Measurements from ENCODE around the gene RPL13.

The RPL13 gene

DNA sequence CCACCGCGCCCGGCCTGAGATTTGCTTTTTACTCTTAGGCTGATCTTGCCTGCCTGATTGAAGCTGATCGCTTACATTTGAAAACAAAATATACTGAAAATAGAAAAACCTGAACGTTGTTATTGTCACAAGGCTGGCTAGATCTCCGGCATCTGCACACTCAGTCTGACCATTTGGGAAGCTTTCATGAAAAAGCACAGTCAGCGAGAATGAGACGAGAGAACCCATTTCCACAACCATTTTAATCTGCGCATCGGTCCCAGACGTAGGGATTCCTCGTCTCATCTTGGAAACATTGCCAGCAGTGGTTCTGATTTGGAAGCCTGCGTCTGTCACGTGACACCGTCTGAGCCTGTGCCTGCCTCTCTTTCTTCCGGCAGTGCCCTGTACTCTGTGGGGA lies 31.4 kb upstream of the RPL13 start:
- H3K4me3 ChIP-seq (ENCODE audit: insufficient read depth in 1 of 2, low read depth in 1 of 2, low read length in 2 of 2): no peak overlapping the region
- peaks cover 4% of the 10 kb centered on the region for H3K4me1 ChIP-seq (ENCODE audit: control insufficient read depth, insufficient read depth, low read depth, low read length)
- no peak overlapping the region for H2BK5ac ChIP-seq (ENCODE audit: low read depth, low read length, poor library complexity, severe bottlenecking)
- no peak overlapping the region for H2BK15ac ChIP-seq (ENCODE audit: low read depth, poor library complexity, severe bottlenecking)
- H3K9me3 ChIP-seq (ENCODE audit: control insufficient read depth, low read length): no peaks in the 10 kb centered on the region
- no peak overlapping the region for H3K18ac ChIP-seq (ENCODE audit: low read depth in 1 of 2, low read length in 2 of 2)
- no peak overlapping the region for H2AFZ ChIP-seq (ENCODE audit: low read depth, low read length)
- H2BK12ac ChIP-seq (ENCODE audit: low read length in 2 of 2): no peak overlapping the region
- peaks cover 82 to 94% of the 10 kb centered on the region in 2 experiments for H3K36me3 ChIP-seq (ENCODE audit: control insufficient read depth in 1 of 2, insufficient read depth in 2 of 2, low read depth in 1 of 2, low read length in 2 of 2)
- H3K27ac ChIP-seq (ENCODE audit: low read length, poor library complexity, severe bottlenecking): no peak overlapping the region
- H4K91ac ChIP-seq (ENCODE audit: low read length): no peak overlapping the region
- H2BK120ac ChIP-seq (ENCODE audit: low read depth, low read length): no peak overlapping the region
- DNase-seq: no peak
- H3K4ac ChIP-seq (ENCODE audit: low read depth in 1 of 2, low read length in 2 of 2): no peak overlapping the region
- no peak overlapping the region for H3K14ac ChIP-seq (ENCODE audit: low read length in 2 of 2)
- peaks cover 21% of the 10 kb centered on the region for H3K79me1 ChIP-seq (replicated peaks; ENCODE audit: low read length, poor library complexity, severe bottlenecking)
- WGBS: 91% methylated on average over 16 of the region's 16 CpGs
- H3K4me2 ChIP-seq (ENCODE audit: low read length, poor library complexity, severe bottlenecking): no peak overlapping the region
- no peak overlapping the region for H3K9ac ChIP-seq (ENCODE audit: low read length)
- H3K23ac ChIP-seq (ENCODE audit: low read length in 2 of 2): no peak overlapping the region
- H2AK5ac ChIP-seq (ENCODE audit: low read length, severe bottlenecking): no peak overlapping the region
- H3K27me3 ChIP-seq (ENCODE audit: control insufficient read depth in 1 of 2, insufficient read depth in 1 of 2, low read length in 2 of 2): no peaks in the 10 kb centered on the region
- no peak overlapping the region for H4K8ac ChIP-seq (ENCODE audit: low read length)

DNA sequence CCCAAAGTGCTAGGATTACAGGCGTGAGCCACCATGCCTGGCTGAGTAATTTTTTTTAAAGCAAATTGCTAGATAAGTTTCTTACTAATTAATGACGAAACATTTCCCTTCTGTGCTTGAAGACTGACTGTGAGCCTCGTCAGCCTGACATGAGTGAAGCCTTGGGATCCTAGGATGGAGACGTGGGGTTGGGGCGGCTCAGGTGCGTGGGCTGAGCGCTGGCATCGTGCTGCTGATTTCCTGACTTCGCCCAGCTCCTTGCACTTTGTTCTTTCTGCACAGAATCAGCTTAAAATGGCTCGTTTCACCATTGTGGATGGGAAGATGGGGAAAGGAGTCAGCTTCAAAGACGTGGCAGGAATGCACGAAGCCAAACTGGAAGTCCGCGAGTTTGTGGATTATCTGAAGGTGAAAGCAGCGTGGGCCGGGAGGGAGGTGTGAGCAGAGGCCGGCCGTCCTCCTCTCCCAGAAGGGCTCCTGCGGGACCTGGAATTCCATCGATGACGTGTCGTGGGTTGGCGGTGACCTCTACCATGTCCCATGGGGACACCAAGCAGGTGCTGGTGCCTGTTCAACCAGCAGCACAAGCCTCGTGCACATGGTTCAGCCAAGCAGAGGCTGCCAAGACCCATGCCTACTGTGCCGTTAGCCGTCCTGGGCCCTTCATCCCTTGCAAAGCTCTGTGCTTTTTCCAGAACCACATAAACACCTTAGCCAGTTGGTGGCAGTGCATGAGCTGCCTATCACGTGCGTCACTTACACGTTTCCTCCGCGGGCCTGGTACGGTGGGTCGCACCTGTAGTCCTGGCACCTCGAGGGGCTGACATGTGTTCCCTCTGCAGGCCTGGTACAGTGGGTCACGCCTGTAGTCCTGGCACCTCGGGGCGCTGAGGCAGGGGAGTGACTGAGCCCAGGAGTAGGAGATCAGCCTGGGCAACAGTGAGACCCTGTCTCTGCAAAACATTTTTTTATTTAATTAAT lies 29.8 kb upstream of the RPL13 start:
- no peak overlapping the region for H3K4me2 ChIP-seq (ENCODE audit: low read length, poor library complexity, severe bottlenecking)
- no peak overlapping the region for H4K91ac ChIP-seq (ENCODE audit: low read length)
- WGBS: 96% methylated on average over 37 of the region's 37 CpGs

GRCh38 chr16:89531821-89532526 lies 28.5 kb upstream of the RPL13 start:
- Histone ChIP-seq H3K4me2 (ENCODE audit: low read length, poor library complexity, severe bottlenecking) (no peak overlapping the region), H4K8ac (ENCODE audit: low read length) (no peak overlapping the region), H2AK5ac (ENCODE audit: low read length, severe bottlenecking) (no peak overlapping the region), H3K27me3 (ENCODE audit: control insufficient read depth in 1 of 2, insufficient read depth in 1 of 2, low read length in 2 of 2) (no peaks in the 10 kb centered on the region), H3K4me3 (ENCODE audit: insufficient read depth in 1 of 2, low read depth in 1 of 2, low read length in 2 of 2) (no peak overlapping the region), H3K14ac (ENCODE audit: low read length in 2 of 2) (no peak overlapping the region), H4K91ac (ENCODE audit: low read length) (no peak overlapping the region), H3K23ac (ENCODE audit: low read length in 2 of 2) (no peak overlapping the region), H2BK12ac (ENCODE audit: low read length in 2 of 2) (no peak overlapping the region), H3K18ac (ENCODE audit: low read depth in 1 of 2, low read length in 2 of 2) (no peak overlapping the region), H3K4me1 (ENCODE audit: control insufficient read depth, insufficient read depth, low read depth, low read length) (peaks cover 7% of the 10 kb centered on the region), H3K9me3 (ENCODE audit: control insufficient read depth, low read length) (no peaks in the 10 kb centered on the region), H2AFZ (ENCODE audit: low read depth, low read length) (no peak overlapping the region), H2BK15ac (ENCODE audit: low read depth, poor library complexity, severe bottlenecking) (no peak overlapping the region), H3K79me1 (replicated peaks; ENCODE audit: low read length, poor library complexity, severe bottlenecking) (peaks cover 29% of the 10 kb centered on the region), H3K4ac (ENCODE audit: low read depth in 1 of 2, low read length in 2 of 2) (no peak overlapping the region), H2BK5ac (ENCODE audit: low read depth, low read length, poor library complexity, severe bottlenecking) (no peak overlapping the region), H3K9ac (ENCODE audit: low read length) (no peak overlapping the region), H2BK120ac (ENCODE audit: low read depth, low read length) (no peak overlapping the region), H3K27ac (ENCODE audit: low read length, poor library complexity, severe bottlenecking) (no peak overlapping the region), H3K36me3 (ENCODE audit: control insufficient read depth in 1 of 2, insufficient read depth in 2 of 2, low read depth in 1 of 2, low read length in 2 of 2) (peaks cover 86 to 91% of the 10 kb centered on the region in 2 experiments)
- no peak for DNase-seq
- WGBS: 96% methylated on average over 24 of the region's 31 CpGs

More for the DNA sequence above, 29.8 kb upstream of the RPL13 start:
- Histone ChIP-seq H3K27me3 (ENCODE audit: control insufficient read depth in 1 of 2, insufficient read depth in 1 of 2, low read length in 2 of 2) (no peaks in the 10 kb centered on the region), H3K18ac (ENCODE audit: low read depth in 1 of 2, low read length in 2 of 2) (no peak overlapping the region), H2BK5ac (ENCODE audit: low read depth, low read length, poor library complexity, severe bottlenecking) (no peak overlapping the region), H3K4me3 (ENCODE audit: insufficient read depth in 1 of 2, low read depth in 1 of 2, low read length in 2 of 2) (no peak overlapping the region), H3K23ac (ENCODE audit: low read length in 2 of 2) (no peak overlapping the region), H3K14ac (ENCODE audit: low read length in 2 of 2) (no peak overlapping the region), H3K4me1 (ENCODE audit: control insufficient read depth, insufficient read depth, low read depth, low read length) (no peaks in the 10 kb centered on the region), H3K79me1 (replicated peaks; ENCODE audit: low read length, poor library complexity, severe bottlenecking) (peaks cover 29% of the 10 kb centered on the region), H2AFZ (ENCODE audit: low read depth, low read length) (no peak overlapping the region), H4K8ac (ENCODE audit: low read length) (no peak overlapping the region), H2BK12ac (ENCODE audit: low read length in 2 of 2) (no peak overlapping the region), H3K9me3 (ENCODE audit: control insufficient read depth, low read length) (no peaks in the 10 kb centered on the region), H2BK120ac (ENCODE audit: low read depth, low read length) (no peak overlapping the region), H2AK5ac (ENCODE audit: low read length, severe bottlenecking) (no peak overlapping the region), H3K36me3 (ENCODE audit: control insufficient read depth in 1 of 2, insufficient read depth in 2 of 2, low read depth in 1 of 2, low read length in 2 of 2) (peaks cover 89 to 94% of the 10 kb centered on the region in 2 experiments), H3K27ac (ENCODE audit: low read length, poor library complexity, severe bottlenecking) (no peak overlapping the region), H3K4ac (ENCODE audit: low read depth in 1 of 2, low read length in 2 of 2) (no peak overlapping the region), H2BK15ac (ENCODE audit: low read depth, poor library complexity, severe bottlenecking) (no peak overlapping the region), H3K9ac (ENCODE audit: low read length) (no peak overlapping the region)
- no peak for DNase-seq

DNA sequence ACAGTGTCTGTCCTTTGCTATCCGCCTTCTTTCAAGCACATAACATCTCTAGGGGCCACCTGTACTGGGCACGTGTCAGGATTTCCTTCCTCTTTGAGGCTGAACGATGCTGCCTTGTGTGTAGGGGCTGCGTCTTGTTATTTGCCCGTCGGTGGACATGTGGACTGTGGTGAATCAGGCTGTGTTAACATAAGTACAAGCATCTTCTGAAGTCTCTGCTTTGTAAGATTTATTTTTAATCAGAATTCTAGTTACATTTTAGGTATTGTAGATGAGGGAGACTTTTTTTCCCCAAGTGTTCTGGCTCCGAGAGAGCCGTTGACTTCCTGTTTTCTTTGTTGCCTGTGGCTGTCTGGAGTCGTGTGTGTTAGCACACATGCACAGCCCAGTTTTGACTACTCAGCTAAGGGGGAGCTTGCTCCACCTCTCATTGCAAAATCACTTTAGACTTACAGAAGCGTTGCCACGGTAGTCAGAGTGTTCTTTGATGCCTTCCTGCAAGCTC lies 26.2 kb upstream of the RPL13 start:
- no peak overlapping the region for H2AK5ac ChIP-seq (ENCODE audit: low read length, severe bottlenecking)
- H3K18ac ChIP-seq (ENCODE audit: low read depth in 1 of 2, low read length in 2 of 2): no peak overlapping the region
- H3K79me1 ChIP-seq (replicated peaks; ENCODE audit: low read length, poor library complexity, severe bottlenecking): peaks cover 27% of the 10 kb centered on the region
- no peak overlapping the region for H2BK5ac ChIP-seq (ENCODE audit: low read depth, low read length, poor library complexity, severe bottlenecking)
- H2BK15ac ChIP-seq (ENCODE audit: low read depth, poor library complexity, severe bottlenecking): no peak overlapping the region
- peaks cover 84 to 86% of the 10 kb centered on the region in 2 experiments for H3K36me3 ChIP-seq (ENCODE audit: control insufficient read depth in 1 of 2, insufficient read depth in 2 of 2, low read depth in 1 of 2, low read length in 2 of 2)
- H3K4me3 ChIP-seq (ENCODE audit: insufficient read depth in 1 of 2, low read depth in 1 of 2, low read length in 2 of 2): no peak overlapping the region
- H3K27me3 ChIP-seq (ENCODE audit: control insufficient read depth in 1 of 2, insufficient read depth in 1 of 2, low read length in 2 of 2): no peaks in the 10 kb centered on the region
- no peaks in the 10 kb centered on the region for H3K9me3 ChIP-seq (ENCODE audit: control insufficient read depth, low read length)
- no peak overlapping the region for H2AFZ ChIP-seq (ENCODE audit: low read depth, low read length)
- H3K4ac ChIP-seq (ENCODE audit: low read depth in 1 of 2, low read length in 2 of 2): no peak overlapping the region
- no peak overlapping the region for H4K8ac ChIP-seq (ENCODE audit: low read length)
- no peak overlapping the region for H3K14ac ChIP-seq (ENCODE audit: low read length in 2 of 2)
- peak; percentile 52 for DNase-seq
- H3K4me1 ChIP-seq (ENCODE audit: control insufficient read depth, insufficient read depth, low read depth, low read length): peaks cover 26% of the 10 kb centered on the region
- no peak overlapping the region for H3K27ac ChIP-seq (ENCODE audit: low read length, poor library complexity, severe bottlenecking)
- H2BK12ac ChIP-seq (ENCODE audit: low read length in 2 of 2): no peak overlapping the region
- H3K23ac ChIP-seq (ENCODE audit: low read length in 2 of 2): no peak overlapping the region
- no peak overlapping the region for H2BK120ac ChIP-seq (ENCODE audit: low read depth, low read length)
- no peak overlapping the region for H3K9ac ChIP-seq (ENCODE audit: low read length)
- WGBS: 87% methylated on average over 9 of the region's 11 CpGs
- H4K91ac ChIP-seq (ENCODE audit: low read length): no peak overlapping the region
- H3K4me2 ChIP-seq (ENCODE audit: low read length, poor library complexity, severe bottlenecking): no peak overlapping the region

All from mesenchymal stem cell (in vitro differentiated cells and primary cell).